Kidney tubule cell (primary cell): ENCODE results near the gene TMEM214.
A peak's percentile ranks its signal among the peaks of the same experiment; 100 is the strongest.

Experiments
- DNase-seq: peaks from one replicate; pipeline ENCODE4 v3.0.0-alpha.2; 2018; ENCODE audit warnings: low spot score

TMEM214 gene

GRCh38 chr2:27010139-27010538, 22.6 kb upstream of the TMEM214 start:
- DNase-seq: no peak

GRCh38 chr2:27013738-27014137, 19.0 kb upstream of the TMEM214 start:
- no peak for DNase-seq

GRCh38 chr2:27014771-27015433, 17.9 kb upstream of the TMEM214 start:
- DNase-seq: no peak

- DNase-seq: peak; percentile 61
These were observed 15.9 kb upstream of the TMEM214 start for GRCh38 chr2:27016801-27017325.

- no peak for DNase-seq
These were observed 14.6 kb upstream of the TMEM214 start for GRCh38 chr2:27018142-27018541.

GRCh38 chr2:27019459-27019858, 13.3 kb upstream of the TMEM214 start:
- no peak for DNase-seq

- DNase-seq: no peak
These were observed 12.6 kb upstream of the TMEM214 start for GRCh38 chr2:27019931-27020855.

- DNase-seq: peak; percentile 88
These were observed 11.3 kb upstream of the TMEM214 start for GRCh38 chr2:27021253-27022049.

GRCh38 chr2:27023740-27024139, 9.0 kb upstream of the TMEM214 start:
- DNase-seq: no peak

GRCh38 chr2:27024188-27024587, 8.6 kb upstream of the TMEM214 start:
- DNase-seq: no peak

GRCh38 chr2:27024812-27025211, 8.0 kb upstream of the TMEM214 start:
- no peak for DNase-seq

GRCh38 chr2:27025281-27025800, 7.4 kb upstream of the TMEM214 start:
- no peak for DNase-seq

- DNase-seq: no peak
These were observed 6.6 kb upstream of the TMEM214 start for GRCh38 chr2:27025861-27026851.

GRCh38 chr2:27027211-27027651, 5.5 kb upstream of the TMEM214 start:
- no peak for DNase-seq

- peak; percentile 60 for DNase-seq
These were observed 3.7 kb upstream of the TMEM214 start for GRCh38 chr2:27029051-27029450.

- DNase-seq: no peak
These were observed 588 bp downstream of the TMEM214 start for GRCh38 chr2:27033253-27033852.

- DNase-seq: no peak
These were observed 5.2 kb downstream of the TMEM214 start for GRCh38 chr2:27038012-27038411.

- no peak for DNase-seq
These were observed 6.0 kb downstream of the TMEM214 start for GRCh38 chr2:27038631-27039339.

GRCh38 chr2:27039426-27039825, 6.7 kb downstream of the TMEM214 start:
- DNase-seq: no peak

GRCh38 chr2:27039871-27040270, 7.1 kb downstream of the TMEM214 start:
- DNase-seq: no peak
